Nephron (organoid): Measurements from ENCODE around the gene KIAA0930.

Source experiments
- H3K27ac Mint-ChIP-seq, 3 experiments: 2 replicates each; pipeline ENCODE4 v1.8.0; 2020; ENCODE audit warnings: mixed read lengths in 3 of 3, mild to moderate bottlenecking in 2 of 3, moderate library complexity in 1 of 3
- H3K27me3 Mint-ChIP-seq: 2 replicates; pipeline ENCODE4 v1.8.0; 2021; ENCODE audit warnings: low read depth, mild to moderate bottlenecking, moderate library complexity, mixed read lengths
- H3K36me3 Mint-ChIP-seq: 2 replicates; pipeline ENCODE4 v1.8.0; 2020; ENCODE audit warnings: low read depth, mixed read lengths
- H3K4me1 Mint-ChIP-seq: 2 replicates; pipeline ENCODE4 v1.8.0; 2020; ENCODE audit warnings: mixed read lengths
- H3K4me3 Mint-ChIP-seq, 3 experiments: 2 replicates each; pipeline ENCODE4 v1.8.0; 2020; ENCODE audit warnings: mild to moderate bottlenecking in 3 of 3, mixed read lengths in 3 of 3, moderate library complexity in 2 of 3
- H3K9me3 Mint-ChIP-seq: 2 replicates; pipeline ENCODE4 v1.8.0; 2020; ENCODE audit warnings: mixed read lengths
- CTCF ChIP-seq, 3 experiments: fragments of 200-600 bp; sonication (generic); IDR thresholded peaks; one replicate each; pipeline ENCODE4 v1.5.0; 2021; ENCODE audit warnings: antibody characterized with exemption in 3 of 3; ENCODE audit not compliant: unreplicated experiment in 3 of 3

KIAA0930 gene

GRCh38 chr22:45166932-45167331 lies 73.8 kb downstream of the KIAA0930 start:
- no peaks in the 10 kb centered on the region for H3K9me3 Mint-ChIP-seq
- peaks cover 22% of the 10 kb centered on the region for H3K4me1 Mint-ChIP-seq
- H3K27me3 Mint-ChIP-seq: no peaks in the 10 kb centered on the region
- H3K4me3 Mint-ChIP-seq: peak overlapping the region in 2 of 3 experiments; percentile 49 to 94
- peak overlapping the region in 1 of 3 experiments; percentile 41 for H3K27ac Mint-ChIP-seq
- TF ChIP-seq CTCF (IDR thresholded peaks at IDR 0.05; ENCODE audit: unreplicated experiment in 3 of 3): no peak
- peaks cover 45% of the 10 kb centered on the region for H3K36me3 Mint-ChIP-seq

GRCh38 chr22:45164270-45165088 lies 76.2 kb downstream of the KIAA0930 start:
- H3K36me3 Mint-ChIP-seq: peaks cover 23% of the 10 kb centered on the region
- H3K4me1 Mint-ChIP-seq: peaks cover 35% of the 10 kb centered on the region
- H3K27ac Mint-ChIP-seq: peak overlapping the region; percentile 89 to 96 (median 94)
- H3K9me3 Mint-ChIP-seq: no peaks in the 10 kb centered on the region
- no peak for TF ChIP-seq CTCF (IDR thresholded peaks at IDR 0.05; ENCODE audit: unreplicated experiment in 3 of 3)
- H3K4me3 Mint-ChIP-seq: peak overlapping the region; percentile 94 to 98 (median 98)
- H3K27me3 Mint-ChIP-seq: no peaks in the 10 kb centered on the region

GRCh38 chr22:45163451-45164269 lies 77.0 kb downstream of the KIAA0930 start, which contains the start of gene NUP50:
Gene NUP50 (plus strand): TSS chr22:45163925. CDS start chr22:45168178, 4,253 bp downstream.
- Mint-ChIP-seq H3K27ac (peak within 1 kb of the TSS; percentile 89 to 96 (median 94)), H3K9me3 (no peaks in the 10 kb centered on the region), H3K36me3 (peaks cover 18% of the 10 kb centered on the region), H3K4me3 (peak within 1 kb of the TSS; percentile 94 to 98 (median 98)), H3K27me3 (no peaks in the 10 kb centered on the region), H3K4me1 (peaks cover 35% of the 10 kb centered on the region)
- TF ChIP-seq CTCF (IDR thresholded peaks at IDR 0.05; ENCODE audit: unreplicated experiment in 3 of 3): no peak

- Mint-ChIP-seq H3K27ac (peak overlapping the region; percentile 89 to 94 (median 94)), H3K4me1 (peaks cover 35% of the 10 kb centered on the region), H3K9me3 (no peaks in the 10 kb centered on the region), H3K4me3 (peak overlapping the region; percentile 93 to 95 (median 94)), H3K36me3 (peaks cover 17% of the 10 kb centered on the region), H3K27me3 (no peaks in the 10 kb centered on the region)
- no peak for TF ChIP-seq CTCF (IDR thresholded peaks at IDR 0.05; ENCODE audit: unreplicated experiment in 3 of 3)
These were observed 77.6 kb downstream of the KIAA0930 start for GRCh38 chr22:45163099-45163450.

GRCh38 chr22:45162531-45162930 lies 78.2 kb downstream of the KIAA0930 start:
- Mint-ChIP-seq H3K4me1 (peaks cover 35% of the 10 kb centered on the region), H3K27me3 (no peaks in the 10 kb centered on the region), H3K9me3 (no peaks in the 10 kb centered on the region), H3K4me3 (peak overlapping the region; percentile 93 to 95 (median 94)), H3K27ac (peak overlapping the region in 2 of 3 experiments; percentile 15 to 35), H3K36me3 (peaks cover 18% of the 10 kb centered on the region)
- TF ChIP-seq CTCF (IDR thresholded peaks at IDR 0.05; ENCODE audit: unreplicated experiment in 3 of 3): no peak
